OCI-LY7 (cell line): ENCODE results near the gene NAA38.

Experiments used
- CTCF ChIP-seq: fragments of 200-600 bp; sonication (generic); conservative IDR thresholded peaks from 2 replicates; pipeline ENCODE4 v1.5.1; 2014; ENCODE audit warnings: mild to moderate bottlenecking, antibody characterized with exemption, low read length, moderate library complexity, mixed read lengths
- EZH2phosphoT487 ChIP-seq: fragments of 200-600 bp; sonication (generic); IDR thresholded peaks from 2 replicates; pipeline ENCODE4 v1.6.1; 2018; ENCODE audit warnings: low read depth, borderline replicate concordance, mild to moderate bottlenecking, mixed run types, antibody characterized with exemption, low read length, moderate library complexity, mixed read lengths

GRCh38 chr17:7818026-7818425 is 39.3 kb downstream of the NAA38 start:
- TF ChIP-seq CTCF (no peak), EZH2phosphoT487 (no peak)
